Measurements from ENCODE around the gene CORO2B. TPM values are rescaled to one million over a fixed set of nuclear protein-coding genes. Genes with fewer than 3 reads are reported as not detected.

The CORO2B gene
- polyA plus RNA-seq, 1 donor from 2014 or later, result 15.1 TPM

DNA sequence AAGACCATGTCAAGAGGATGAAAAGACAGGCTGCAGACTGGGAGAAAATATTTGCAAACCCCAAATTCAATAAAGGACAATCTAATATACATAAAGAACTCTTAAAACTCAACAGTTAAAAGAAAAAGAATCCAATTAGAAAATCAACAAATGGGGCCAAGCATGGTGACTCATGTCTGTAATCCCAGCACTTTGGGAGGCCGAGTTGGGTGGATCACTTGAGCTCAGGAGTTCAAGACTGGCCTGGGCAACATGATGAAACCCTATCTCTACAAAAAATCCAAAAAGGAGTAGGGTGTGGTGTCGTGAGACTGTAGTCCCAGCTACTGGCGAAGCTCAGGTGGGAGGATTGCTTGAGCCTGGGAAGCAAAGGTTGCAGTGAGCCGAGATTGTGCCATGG, 184.3 kb downstream of the CORO2B start:
- TF ChIP-seq SMC3 (conservative IDR thresholded peaks at IDR 0.05; ENCODE audit: poor library complexity) (no peak), RAD21 (conservative IDR thresholded peaks at IDR 0.05) (no peak), POLR2AphosphoS5 (IDR thresholded peaks at IDR 0.05) (no peak), EZH2 (IDR thresholded peaks at IDR 0.05; ENCODE audit: borderline replicate concordance, insufficient read depth, low read length, poor library complexity, severe bottlenecking) (no peak), TAF1 (IDR thresholded peaks at IDR 0.05; ENCODE audit: low read depth) (no peak)
- TF ChIP-seq, protein P1, sequence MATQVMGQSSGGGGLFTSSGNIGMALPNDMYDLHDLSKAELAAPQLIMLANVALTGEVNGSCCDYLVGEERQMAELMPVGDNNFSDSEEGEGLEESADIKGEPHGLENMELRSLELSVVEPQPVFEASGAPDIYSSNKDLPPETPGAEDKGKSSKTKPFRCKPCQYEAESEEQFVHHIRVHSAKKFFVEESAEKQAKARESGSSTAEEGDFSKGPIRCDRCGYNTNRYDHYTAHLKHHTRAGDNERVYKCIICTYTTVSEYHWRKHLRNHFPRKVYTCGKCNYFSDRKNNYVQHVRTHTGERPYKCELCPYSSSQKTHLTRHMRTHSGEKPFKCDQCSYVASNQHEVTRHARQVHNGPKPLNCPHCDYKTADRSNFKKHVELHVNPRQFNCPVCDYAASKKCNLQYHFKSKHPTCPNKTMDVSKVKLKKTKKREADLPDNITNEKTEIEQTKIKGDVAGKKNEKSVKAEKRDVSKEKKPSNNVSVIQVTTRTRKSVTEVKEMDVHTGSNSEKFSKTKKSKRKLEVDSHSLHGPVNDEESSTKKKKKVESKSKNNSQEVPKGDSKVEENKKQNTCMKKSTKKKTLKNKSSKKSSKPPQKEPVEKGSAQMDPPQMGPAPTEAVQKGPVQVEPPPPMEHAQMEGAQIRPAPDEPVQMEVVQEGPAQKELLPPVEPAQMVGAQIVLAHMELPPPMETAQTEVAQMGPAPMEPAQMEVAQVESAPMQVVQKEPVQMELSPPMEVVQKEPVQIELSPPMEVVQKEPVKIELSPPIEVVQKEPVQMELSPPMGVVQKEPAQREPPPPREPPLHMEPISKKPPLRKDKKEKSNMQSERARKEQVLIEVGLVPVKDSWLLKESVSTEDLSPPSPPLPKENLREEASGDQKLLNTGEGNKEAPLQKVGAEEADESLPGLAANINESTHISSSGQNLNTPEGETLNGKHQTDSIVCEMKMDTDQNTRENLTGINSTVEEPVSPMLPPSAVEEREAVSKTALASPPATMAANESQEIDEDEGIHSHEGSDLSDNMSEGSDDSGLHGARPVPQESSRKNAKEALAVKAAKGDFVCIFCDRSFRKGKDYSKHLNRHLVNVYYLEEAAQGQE (IDR thresholded peaks at IDR 0.05; ENCODE audit: borderline replicate concordance), result no peak
- TF ChIP-seq, protein P2, sequence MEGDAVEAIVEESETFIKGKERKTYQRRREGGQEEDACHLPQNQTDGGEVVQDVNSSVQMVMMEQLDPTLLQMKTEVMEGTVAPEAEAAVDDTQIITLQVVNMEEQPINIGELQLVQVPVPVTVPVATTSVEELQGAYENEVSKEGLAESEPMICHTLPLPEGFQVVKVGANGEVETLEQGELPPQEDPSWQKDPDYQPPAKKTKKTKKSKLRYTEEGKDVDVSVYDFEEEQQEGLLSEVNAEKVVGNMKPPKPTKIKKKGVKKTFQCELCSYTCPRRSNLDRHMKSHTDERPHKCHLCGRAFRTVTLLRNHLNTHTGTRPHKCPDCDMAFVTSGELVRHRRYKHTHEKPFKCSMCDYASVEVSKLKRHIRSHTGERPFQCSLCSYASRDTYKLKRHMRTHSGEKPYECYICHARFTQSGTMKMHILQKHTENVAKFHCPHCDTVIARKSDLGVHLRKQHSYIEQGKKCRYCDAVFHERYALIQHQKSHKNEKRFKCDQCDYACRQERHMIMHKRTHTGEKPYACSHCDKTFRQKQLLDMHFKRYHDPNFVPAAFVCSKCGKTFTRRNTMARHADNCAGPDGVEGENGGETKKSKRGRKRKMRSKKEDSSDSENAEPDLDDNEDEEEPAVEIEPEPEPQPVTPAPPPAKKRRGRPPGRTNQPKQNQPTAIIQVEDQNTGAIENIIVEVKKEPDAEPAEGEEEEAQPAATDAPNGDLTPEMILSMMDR (IDR thresholded peaks at IDR 0.05; ENCODE audit: poor library complexity, severe bottlenecking), result no peak
- H3K4me2 ChIP-seq (ENCODE audit: low read length), result no peak overlapping the region
- no peaks in the 10 kb centered on the region for H4K20me1 ChIP-seq (ENCODE audit: insufficient read depth)

DNA sequence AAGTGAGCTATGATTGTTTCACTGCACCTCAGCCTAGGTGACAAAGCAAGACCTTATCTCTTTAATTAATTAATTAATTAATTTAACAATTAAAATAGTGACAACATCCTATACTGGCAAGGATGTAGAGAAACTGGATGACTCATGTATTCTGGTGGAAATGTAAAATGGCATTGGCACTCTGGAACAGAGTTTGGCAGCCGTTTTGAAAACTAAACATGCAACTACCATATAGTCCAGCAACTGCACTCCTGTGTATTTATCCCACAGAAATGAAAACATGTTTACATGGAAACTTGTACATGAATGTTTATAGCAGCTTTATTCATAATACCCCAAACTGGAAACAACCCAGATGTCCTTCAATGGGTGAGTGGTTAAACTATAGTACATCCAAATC, 185.3 kb downstream of the CORO2B start:
- no peak overlapping the region for H3K9ac ChIP-seq (ENCODE audit: low read length)
- no peak overlapping the region for H3K4me3 ChIP-seq (ENCODE audit: low read length)
- no peaks in the 10 kb centered on the region for H3K9me3 ChIP-seq (ENCODE audit: low read length)
- no peaks in the 10 kb centered on the region for H3F3A ChIP-seq (ENCODE audit: insufficient read depth, low read length, poor library complexity, severe bottlenecking)
- TF ChIP-seq EZH2 (IDR thresholded peaks at IDR 0.05; ENCODE audit: borderline replicate concordance, insufficient read depth, low read length, poor library complexity, severe bottlenecking), result no peak
- no peak for TF ChIP-seq MXI1 (conservative IDR thresholded peaks at IDR 0.05; ENCODE audit: poor library complexity, severe bottlenecking)
- TF ChIP-seq, protein P2 (IDR thresholded peaks at IDR 0.05; ENCODE audit: poor library complexity, severe bottlenecking), result no peak
- no peak for TF ChIP-seq EP300 (conservative IDR thresholded peaks at IDR 0.05; ENCODE audit: poor library complexity, severe bottlenecking)
- no peak for TF ChIP-seq SMC3 (conservative IDR thresholded peaks at IDR 0.05; ENCODE audit: poor library complexity)
- TF ChIP-seq, protein P1 (IDR thresholded peaks at IDR 0.05; ENCODE audit: borderline replicate concordance), result no peak
- TF ChIP-seq POLR2AphosphoS5 (IDR thresholded peaks at IDR 0.05), result no peak
- no peak for TF ChIP-seq RAD21 (conservative IDR thresholded peaks at IDR 0.05)
- TF ChIP-seq TAF1 (IDR thresholded peaks at IDR 0.05; ENCODE audit: low read depth), result no peak
- no peaks in the 10 kb centered on the region for H3K79me2 ChIP-seq (replicated peaks; ENCODE audit: insufficient read depth, low read length)
- H2AFZ ChIP-seq (ENCODE audit: low read depth, low read length), result no peak overlapping the region
- H3K4me2 ChIP-seq (ENCODE audit: low read length), result no peak overlapping the region
- H3K9me2 ChIP-seq (ENCODE audit: insufficient read depth, low read length), result no peaks in the 10 kb centered on the region
- no peaks in the 10 kb centered on the region for H3K27me3 ChIP-seq (ENCODE audit: insufficient read depth, low read depth, low read length)
- no peaks in the 10 kb centered on the region for H4K20me1 ChIP-seq (ENCODE audit: insufficient read depth)
- H3K36me3 ChIP-seq (ENCODE audit: insufficient read depth, low read length), result no peaks in the 10 kb centered on the region
- H3K27ac ChIP-seq (ENCODE audit: low read length), result no peak overlapping the region

More for the DNA sequence above, 184.3 kb downstream of the CORO2B start:
- Histone ChIP-seq H3K4me3 (ENCODE audit: low read length) (no peak overlapping the region), H3K79me2 (replicated peaks; ENCODE audit: insufficient read depth, low read length) (no peaks in the 10 kb centered on the region), H3K9me2 (ENCODE audit: insufficient read depth, low read length) (no peaks in the 10 kb centered on the region), H3K9me3 (ENCODE audit: low read length) (no peaks in the 10 kb centered on the region), H3F3A (ENCODE audit: insufficient read depth, low read length, poor library complexity, severe bottlenecking) (no peaks in the 10 kb centered on the region), H3K27me3 (ENCODE audit: insufficient read depth, low read depth, low read length) (no peaks in the 10 kb centered on the region), H3K27ac (ENCODE audit: low read length) (no peak overlapping the region), H2AFZ (ENCODE audit: low read depth, low read length) (no peak overlapping the region), H3K9ac (ENCODE audit: low read length) (no peak overlapping the region), H3K36me3 (ENCODE audit: insufficient read depth, low read length) (no peaks in the 10 kb centered on the region)

Measured in neural cell (in vitro differentiated cells).